ACHN (cell line): ENCODE measurements around the gene RNF149.
"Not testable (repeated sequence)": the region's sequence is repeated elsewhere in the genome, so short reads cannot be mapped to it uniquely, and the experiment has no call there.

Experiments used
- DNase-seq: peaks from one replicate; pipeline ENCODE4 v3.0.0-alpha.2; 2015
- in situ Hi-C: cut with HindIII; loops from 2 replicates; pipeline ENCODE4 v1.10.0; 2017; ENCODE audit warnings: low sequenced_read_pairs, low pct_ligation_motif_present, low pct_unique_long_range_greater_than_20kb

Gene RNF149

DNA sequence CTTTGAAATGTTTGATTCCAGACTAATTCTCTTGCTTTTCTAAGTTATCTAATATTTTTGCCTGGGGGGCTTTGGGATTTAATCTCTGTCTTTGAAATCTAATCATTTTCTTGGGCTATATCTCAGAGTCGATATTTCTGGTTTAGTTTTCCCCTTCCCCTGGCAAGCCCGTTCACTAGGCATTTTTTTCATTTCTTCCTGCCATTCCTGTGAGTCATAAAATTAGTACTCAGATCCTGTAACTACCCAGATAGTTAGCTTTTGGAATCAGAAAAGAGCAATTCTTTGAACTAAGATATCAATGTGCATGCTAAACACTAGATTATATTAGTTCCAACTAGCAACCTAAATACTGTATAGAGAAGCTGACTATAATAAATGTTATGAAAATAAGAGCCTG, 29.4 kb upstream of the RNF149 start:
- in situ Hi-C loops, result no loop called here
- peak; percentile 24 for DNase-seq

DNA sequence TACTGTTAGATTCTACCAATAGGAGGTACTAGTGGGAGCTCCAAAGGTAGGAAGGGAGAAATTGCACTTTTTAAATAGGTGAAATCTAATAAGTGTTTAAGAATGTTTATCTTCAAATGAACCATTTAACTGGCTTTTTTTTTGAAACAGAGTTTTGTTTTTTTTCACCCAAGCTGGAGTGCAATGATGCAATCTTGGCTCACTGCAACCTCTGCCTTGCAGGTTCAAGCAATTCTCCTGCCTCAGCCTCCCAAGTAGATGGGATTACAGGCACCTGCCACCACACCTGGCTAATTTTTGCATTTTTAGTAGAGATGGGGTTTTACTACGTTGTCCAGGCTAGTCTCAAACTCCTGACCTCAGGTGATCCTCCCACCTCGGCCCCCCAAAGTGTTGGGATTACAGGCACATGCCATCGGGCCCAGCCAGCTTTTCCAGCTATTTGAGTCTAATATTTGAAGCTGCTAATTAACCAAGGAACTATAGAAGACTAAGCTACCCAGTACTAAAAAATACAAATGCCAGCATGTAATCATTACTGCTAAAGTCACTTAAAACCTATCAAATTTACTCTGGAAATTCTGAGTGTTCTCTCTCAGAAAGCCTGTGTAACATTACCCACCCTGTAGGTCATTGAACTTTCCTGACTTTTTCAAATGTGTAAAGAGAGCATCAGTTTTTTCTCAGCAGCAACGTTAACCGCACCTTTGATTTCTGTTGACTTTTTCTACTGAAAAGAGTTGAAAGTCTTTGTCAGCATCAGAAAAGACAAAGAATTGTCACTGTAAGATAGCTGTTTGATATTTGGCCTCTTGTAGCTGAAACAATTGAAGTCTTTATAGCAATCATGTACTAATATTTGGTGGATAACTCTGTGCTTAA, 24.6 kb upstream of the RNF149 start:
- DNase-seq, result no peak
- in situ Hi-C loops, result no loop called here

DNA sequence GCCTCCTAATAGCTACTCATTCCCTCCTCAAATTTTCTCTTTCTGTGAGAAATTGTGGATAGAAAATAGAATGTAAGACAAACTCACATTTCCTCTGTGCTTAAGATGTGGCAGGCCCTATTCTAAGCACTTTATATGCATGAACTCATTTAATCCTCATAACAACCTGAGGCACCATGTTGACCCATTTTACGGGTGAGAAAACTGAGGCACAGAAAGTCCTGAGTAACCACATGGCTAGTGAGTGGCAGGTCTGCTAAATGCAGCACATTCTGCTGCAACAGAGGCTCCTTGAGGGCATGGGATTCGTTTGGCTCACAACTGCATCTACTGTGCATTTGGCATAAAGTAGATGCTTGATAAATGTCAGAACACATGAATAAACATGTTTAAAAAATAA, 22.7 kb upstream of the RNF149 start:
- DNase-seq, result no peak
- in situ Hi-C loops, result no loop called here

DNA sequence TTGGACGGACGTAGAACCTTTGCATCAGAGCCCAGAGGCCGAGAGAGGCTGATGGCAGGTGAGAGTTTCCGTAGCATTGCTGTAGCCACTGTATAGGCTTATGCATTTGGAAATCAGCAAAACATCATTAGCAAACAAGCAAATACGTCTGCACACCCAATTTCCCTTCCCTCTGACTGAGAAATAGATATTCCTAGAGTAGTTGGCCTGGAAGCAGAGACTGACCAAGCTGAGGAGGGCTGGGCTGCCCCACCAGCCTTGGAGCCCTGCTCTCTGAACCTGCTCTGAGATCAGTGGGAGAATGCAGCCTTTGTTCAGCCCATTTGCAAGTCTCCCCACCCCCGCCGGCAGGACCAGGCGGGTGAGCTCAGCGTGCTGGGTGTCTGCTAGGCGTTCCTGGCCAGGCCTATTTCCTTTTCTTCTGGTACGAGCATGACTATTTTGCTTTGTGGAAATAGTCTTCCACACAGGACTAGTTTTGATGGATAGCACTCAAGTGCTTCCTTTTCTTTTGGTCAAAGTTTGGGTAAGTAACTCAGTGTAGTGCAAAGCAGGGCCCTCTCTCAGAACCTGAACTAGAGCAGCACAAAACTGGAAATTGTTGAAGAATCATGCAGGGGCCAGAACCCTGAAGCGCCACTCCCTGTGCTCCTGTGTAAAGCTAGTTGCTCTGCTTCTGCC, 21.9 kb upstream of the RNF149 start:
- in situ Hi-C loops, result no loop called here
- no peak for DNase-seq

DNA sequence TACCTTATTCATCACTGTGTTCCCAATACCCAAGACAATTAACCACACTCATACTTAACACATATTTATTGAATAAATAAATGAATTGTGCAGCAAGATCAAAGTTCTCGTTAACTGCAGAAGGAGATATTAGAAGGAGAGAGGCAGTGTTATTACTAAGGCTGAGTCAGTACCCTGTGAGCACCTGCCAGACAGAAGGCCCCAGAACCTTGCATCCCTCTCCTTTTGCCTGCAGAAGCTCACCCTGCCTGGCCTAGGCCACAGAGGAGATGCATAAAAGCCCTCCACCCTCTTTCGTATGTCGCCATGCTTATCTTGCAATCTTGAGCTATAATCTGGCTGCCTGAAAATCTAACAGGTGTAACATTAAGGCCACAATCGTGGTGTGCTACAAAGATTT, 20.5 kb upstream of the RNF149 start:
- in situ Hi-C loops, result no loop called here
- no peak for DNase-seq

DNA sequence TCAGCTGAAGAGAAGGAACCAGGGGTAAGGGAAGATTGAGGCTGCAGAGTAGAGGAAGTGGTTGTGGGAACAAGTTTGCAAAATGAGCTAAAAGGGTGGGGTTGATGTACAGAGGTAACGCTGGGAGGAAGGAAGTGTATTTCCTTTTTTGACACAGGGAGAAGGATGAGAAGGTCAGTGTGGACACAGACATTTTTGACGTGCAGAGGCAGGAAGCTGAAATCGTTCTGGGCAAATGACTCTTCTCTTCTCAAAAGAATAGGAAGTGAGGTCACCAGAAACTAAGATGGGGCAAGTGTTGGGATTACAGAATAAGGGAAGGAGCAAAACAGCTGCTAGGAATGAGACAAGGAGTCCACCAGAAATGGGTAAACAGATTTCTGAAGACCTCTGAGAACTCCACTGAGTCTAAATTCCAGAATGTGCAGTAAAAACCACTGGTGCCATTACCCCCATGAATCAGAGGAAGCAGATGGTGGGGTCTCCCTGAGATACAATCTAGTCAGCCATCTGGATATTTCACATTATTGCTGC, 20.0 kb upstream of the RNF149 start:
- no peak for DNase-seq
- in situ Hi-C loops, result no loop called here

DNA sequence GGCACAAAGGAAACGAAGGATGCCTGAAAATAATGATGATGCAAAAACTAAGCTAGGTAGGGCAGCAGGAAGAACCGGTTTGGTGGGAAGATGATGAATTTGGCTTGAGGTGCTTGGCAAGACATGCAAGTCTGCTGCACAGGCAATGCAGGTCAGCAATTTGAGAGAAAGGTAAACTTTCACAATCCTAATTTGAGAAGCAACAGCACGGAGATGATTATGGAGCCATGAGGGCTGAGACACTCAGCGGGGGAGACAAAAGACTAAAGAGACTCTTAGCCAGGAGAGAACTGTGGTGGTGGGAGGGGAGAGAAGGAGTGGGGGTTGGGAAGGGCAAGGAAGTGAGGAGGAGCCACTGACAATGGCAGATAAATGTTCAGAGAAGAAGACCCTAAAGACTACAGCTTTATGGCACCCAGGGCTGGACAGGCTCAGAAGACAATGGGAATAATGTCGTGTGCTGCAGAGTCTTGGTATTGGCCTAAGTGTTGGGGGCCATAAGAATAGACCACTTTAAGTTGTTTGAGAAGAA, 19.4 kb upstream of the RNF149 start:
- DNase-seq, result no peak
- in situ Hi-C loops, result no loop called here

DNA sequence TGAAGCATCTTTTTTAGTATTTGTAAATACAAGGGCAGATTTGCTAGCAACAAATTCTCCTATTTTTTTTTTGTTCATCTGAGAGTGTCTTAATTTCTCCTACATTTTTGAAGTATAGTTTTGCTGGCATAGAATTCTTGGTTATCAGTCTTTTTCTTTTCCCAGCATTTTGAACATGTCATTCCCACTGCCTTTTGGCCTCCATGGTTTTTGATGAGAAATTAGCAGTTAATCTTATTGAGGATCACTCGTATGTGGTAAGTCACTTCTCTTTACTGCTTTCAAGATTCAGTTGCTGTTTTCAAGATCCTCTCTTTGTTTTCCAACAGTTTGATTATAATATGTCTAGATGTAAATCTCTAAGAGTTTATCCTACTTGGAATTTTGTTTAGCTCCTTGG, 16.9 kb upstream of the RNF149 start:
- no peak for DNase-seq
- in situ Hi-C loops, result no loop called here

DNA sequence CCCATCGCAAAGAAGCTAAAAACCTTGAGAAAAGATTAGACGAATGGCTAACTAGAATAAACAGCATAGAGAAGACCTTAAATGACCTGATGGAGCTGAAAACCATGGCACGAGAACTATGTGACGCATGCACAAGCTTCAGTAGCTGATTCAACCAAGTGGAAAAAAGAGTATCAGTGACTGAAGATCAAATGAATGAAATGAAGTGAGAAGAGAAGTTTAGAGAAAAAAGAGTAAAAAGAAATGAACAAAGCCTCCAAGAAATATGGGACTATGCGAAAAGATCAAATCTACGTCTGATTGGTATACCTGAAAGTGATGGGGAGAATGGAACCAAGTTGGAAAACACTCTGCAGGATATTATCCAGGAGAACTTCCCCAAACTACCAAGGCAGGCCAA, 8.1 kb upstream of the RNF149 start:
- DNase-seq, in situ Hi-C loops: not testable (repeated sequence)

DNA sequence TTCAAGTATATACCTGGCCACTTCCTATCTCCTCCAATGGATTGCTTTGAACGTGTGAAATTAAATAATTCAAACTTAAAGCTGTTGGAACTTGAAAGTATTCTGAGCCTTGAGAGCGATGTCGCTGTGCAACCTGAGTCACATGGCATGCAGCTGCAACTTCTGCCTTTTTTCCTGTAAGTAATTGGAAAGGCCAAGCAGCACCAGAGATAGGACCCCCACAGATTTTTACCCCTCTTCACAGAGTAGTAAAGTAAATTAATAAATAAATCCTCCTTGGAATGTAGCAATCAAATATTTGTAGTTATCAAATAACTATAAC, 3.2 kb upstream of the RNF149 start:
- in situ Hi-C loops, result no loop called here
- no peak for DNase-seq

DNA sequence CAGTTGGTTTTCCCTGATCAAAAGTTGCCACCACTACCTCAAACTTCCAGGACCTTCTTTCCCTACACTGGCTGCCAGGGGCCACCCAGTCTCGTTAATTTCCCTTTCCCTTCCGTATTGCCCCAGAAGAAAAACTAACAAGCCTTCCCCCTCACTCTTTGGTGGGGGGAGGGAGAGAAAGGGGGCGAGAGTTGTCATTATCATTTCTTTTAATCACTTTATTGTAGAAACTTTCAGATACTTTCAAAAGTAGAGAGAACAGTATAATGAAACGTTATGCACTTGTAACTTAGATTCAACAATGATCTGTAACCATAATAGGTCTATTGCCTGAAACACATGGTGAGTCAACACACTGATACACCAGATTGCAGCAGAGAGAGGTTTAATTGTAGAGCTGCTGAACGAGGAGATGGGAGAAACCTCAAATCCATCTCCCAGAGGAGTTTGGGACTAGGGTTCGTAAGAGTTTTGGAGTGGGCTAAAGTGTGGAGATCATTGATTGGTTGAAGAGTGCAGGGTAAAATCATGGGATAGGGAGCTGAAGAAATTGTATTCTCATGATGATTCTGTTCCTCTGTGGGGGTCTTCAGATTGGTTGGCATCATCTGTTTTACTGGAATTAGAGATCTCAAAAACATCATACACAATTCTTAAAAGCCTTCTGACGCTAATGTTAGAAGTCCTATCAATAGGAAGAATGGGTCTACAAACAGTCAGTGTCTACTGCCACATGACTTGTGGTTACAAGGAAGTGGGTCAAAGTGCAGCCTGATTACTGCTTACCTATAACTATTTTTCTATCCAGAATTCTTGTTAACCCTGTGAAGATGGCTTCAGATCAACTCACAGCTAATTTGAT, 2.6 kb upstream of the RNF149 start:
- no peak for DNase-seq
- in situ Hi-C loops, result no loop called here

DNA sequence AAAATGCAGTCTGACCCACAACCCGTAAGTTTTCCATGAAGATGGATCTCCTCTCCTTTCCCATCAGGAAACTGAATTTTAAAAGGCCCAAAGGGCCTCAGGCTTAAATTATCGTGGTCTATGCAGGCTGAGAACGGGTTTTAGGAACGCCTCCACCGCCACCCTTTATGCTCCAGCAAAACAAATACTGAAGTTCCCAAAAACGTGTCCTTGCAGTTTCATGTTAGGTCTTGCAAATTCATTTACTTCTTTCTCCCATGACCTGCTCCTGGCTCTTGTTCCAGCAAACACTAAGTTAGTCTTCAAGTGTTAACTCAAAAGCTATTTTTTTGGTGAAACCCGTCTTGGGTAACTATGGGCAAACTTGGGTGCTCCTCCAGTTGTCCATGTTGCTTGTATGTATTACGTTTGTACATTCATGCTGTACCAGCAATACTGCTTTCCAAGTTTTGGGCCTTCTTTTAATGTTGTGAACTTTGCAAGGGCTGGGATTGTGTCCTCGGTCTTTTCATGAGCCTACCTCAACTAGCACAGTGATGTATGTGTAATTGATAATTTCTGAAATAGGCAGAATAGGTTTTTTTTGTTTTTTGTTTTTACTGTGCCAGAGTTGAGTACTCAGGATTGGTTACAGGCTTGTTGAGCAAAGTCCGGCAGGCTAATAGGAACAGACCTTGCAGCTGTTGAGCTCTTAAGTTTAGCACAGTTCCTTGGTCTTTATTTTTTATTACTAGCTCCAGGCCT, 1.8 kb upstream of the RNF149 start:
- DNase-seq, result no peak

DNA sequence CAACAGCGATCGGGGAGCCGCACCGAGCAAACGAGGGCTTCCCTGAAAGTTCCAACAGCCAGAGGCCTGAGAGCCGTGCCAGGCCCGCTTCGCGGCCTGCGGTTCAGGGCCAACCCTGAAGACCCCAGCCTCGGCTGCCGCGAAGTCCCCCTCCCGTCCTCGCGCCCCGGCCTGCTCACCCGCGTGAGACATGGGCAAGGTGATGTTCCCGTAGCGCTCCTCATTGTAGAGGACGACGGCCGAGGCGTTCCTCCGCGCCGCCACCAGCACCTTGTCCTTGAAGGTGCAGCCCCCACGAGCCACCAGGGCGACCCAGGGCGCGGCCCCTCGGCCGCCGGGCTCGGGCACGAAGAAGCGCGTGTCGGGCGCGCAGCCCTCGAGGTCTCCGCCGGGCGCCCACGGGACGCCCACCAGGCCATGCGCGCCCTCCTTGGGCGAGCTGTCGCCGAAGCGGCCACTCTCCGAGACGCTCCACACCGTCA, 510 bp downstream of the RNF149 start:
- DNase-seq, result peak; percentile 27
- in situ Hi-C loops, result no loop called here

More for the DNA sequence above, 1.8 kb upstream of the RNF149 start:
- in situ Hi-C loops, result no loop called here

DNA sequence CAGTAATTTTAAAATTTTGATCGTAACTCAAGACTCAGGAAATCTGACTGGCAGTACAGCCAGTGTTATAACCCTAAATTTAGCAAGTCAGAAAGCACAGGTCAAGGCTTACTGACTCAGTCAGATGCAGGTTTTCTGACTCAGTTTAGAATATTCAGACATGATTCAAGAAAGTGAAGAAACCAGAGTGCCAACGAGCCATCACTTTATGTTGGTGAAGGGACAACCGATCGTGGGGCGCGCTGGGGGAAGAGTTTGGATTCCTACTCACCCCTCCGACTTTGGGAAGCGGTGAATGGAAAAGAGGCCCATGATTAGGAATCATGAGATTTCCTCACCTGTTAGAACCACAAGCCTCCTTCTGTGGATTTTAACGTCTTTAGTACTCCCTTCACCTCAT, 998 bp downstream of the RNF149 start:
- no peak for DNase-seq

DNA sequence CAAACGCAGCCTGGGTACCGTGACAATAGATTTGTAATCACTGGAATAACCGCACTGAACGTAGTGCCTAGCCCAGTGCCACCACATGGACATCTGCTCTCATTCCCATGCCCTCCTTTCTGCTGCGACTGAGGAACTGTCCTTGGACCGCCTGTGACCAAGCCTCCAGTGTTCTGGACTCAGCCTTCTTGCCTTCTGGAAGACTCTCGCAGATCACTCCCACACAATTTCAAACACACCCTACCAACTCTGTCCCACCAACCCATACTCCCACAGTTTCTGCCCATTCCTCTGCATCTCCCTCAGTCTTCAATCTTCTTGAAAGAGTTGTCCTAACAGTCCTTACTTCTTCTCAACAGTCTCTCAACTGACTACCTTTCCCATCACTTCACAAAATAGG, 2.1 kb downstream of the RNF149 start:
- no peak for DNase-seq
- in situ Hi-C loops, result no loop called here

More for the DNA sequence above, 998 bp downstream of the RNF149 start:
- in situ Hi-C loops, result no loop called here

DNA sequence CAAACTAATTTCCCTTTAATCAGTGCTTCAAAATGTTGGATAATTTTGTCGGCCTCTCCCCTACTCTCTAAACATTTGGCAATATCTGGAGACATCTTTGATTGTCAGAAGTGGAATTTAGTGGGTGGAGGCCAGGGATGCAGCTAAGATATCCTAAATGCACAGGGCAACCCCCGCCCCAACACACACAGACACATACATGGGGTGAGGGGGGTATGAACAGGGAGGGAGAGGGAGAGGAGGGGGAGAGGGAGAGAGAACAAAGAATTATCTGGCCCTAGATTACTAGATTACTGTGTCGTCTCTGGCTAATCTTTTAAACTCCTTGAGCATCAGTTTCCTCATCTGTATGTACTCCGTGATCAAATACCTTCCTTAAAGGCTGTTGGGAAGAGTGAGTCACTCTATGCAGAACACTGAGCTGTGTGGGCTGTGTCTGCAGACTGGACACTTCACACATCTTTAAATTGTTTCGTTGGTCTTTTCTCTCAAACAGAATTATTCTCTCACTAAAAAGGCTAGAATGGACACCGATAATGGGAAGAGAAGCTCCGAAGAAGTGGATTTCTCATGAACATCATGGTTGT, 2.9 kb downstream of the RNF149 start:
- peak; percentile 22 for DNase-seq
- in situ Hi-C loops, result no loop called here

DNA sequence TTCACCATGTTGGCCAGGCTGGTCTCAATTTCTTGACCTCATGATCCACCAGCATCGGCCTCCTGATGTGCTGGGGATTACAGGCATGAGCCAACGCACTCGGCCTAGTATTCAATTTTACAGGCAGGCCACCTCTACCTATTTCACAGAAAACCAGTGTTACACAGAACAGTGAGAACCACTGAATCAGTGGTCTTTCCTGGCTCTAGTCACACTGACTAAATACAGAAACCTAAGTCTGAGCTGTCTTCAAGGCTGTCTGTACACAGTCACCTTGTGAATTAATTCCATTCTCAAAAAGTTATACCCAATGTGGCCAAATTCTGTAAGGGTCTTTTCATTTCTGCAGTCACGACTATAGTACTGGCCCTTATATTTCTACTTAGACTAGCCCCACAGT, 3.5 kb downstream of the RNF149 start:
- in situ Hi-C loops, result no loop called here
- DNase-seq, result no peak

DNA sequence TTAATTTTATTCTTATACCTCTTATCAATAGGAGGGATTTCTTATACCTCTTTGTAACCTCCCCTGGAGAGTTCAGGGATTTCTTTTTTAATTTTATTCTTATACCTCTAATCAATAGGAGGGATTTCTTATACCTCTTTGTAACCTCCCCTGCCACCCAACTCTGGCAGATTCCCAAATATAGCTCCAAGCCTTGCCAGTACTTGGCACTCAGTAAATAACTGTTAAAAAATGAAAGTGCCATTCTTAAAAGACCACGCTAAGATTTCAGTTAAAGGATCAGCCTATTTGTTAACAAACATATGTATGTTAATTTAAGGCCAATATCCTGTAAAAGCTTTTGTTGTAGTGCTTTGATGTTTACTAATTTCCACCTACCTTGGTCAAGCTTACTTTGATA, 4.8 kb downstream of the RNF149 start:
- in situ Hi-C loops, result no loop called here
- no peak for DNase-seq
